ENCODE data around the gene FLRT2.
A peak's percentile ranks its signal among the peaks of the same experiment; 100 is the strongest.

FLRT2 gene

GRCh38 chr14:85529803-85530574 lies at the start of gene FLRT2:
Gene FLRT2, plus strand, starts transcription at chr14:85530144. Its CDS starts 91,371 bp downstream, at chr14:85621515.
- no peak for DNase-seq (ENCODE audit: low read depth in 2 of 2)

GRCh38 chr14:85481471-85481870 lies 48.5 kb upstream of the FLRT2 start:
- DNase-seq (ENCODE audit: low read depth in 2 of 2) = no peak

- DNase-seq (ENCODE audit: low read depth in 2 of 2) = no peak
Measured at GRCh38 chr14:85482552-85482951, 47.4 kb upstream of the FLRT2 start.

- no peak for DNase-seq (ENCODE audit: low read depth in 2 of 2)
Measured at GRCh38 chr14:85483037-85483436, 46.9 kb upstream of the FLRT2 start.

- no peak for DNase-seq (ENCODE audit: low read depth in 2 of 2)
Measured at GRCh38 chr14:85483652-85484051, 46.3 kb upstream of the FLRT2 start.

GRCh38 chr14:85487215-85487614 lies 42.7 kb upstream of the FLRT2 start:
- DNase-seq (ENCODE audit: low read depth in 2 of 2) = no peak

GRCh38 chr14:85501751-85502150 lies 28.2 kb upstream of the FLRT2 start:
- DNase-seq (ENCODE audit: low read depth in 2 of 2) = no peak

- DNase-seq (ENCODE audit: low read depth in 2 of 2) = no peak
Measured at GRCh38 chr14:85508863-85509262, 21.1 kb upstream of the FLRT2 start.

GRCh38 chr14:85512451-85512850 lies 17.5 kb upstream of the FLRT2 start:
- no peak for DNase-seq (ENCODE audit: low read depth in 2 of 2)

GRCh38 chr14:85514487-85514886 lies 15.5 kb upstream of the FLRT2 start:
- DNase-seq (ENCODE audit: low read depth in 2 of 2) = no peak

- DNase-seq (ENCODE audit: low read depth in 2 of 2) = peak; percentile 92 to 94
Measured at GRCh38 chr14:85516239-85517113, 13.5 kb upstream of the FLRT2 start.

- DNase-seq (ENCODE audit: low read depth in 2 of 2) = no peak
Measured at GRCh38 chr14:85517114-85517688, 12.7 kb upstream of the FLRT2 start.

GRCh38 chr14:85519661-85520305 lies 10.2 kb upstream of the FLRT2 start:
- DNase-seq (ENCODE audit: low read depth in 2 of 2) = no peak

GRCh38 chr14:85520581-85520980 lies 9.4 kb upstream of the FLRT2 start:
- DNase-seq (ENCODE audit: low read depth in 2 of 2) = no peak

GRCh38 chr14:85523624-85524023 lies 6.3 kb upstream of the FLRT2 start:
- no peak for DNase-seq (ENCODE audit: low read depth in 2 of 2)

GRCh38 chr14:85527006-85527405 lies 2.9 kb upstream of the FLRT2 start:
- no peak for DNase-seq (ENCODE audit: low read depth in 2 of 2)

GRCh38 chr14:85527445-85528035 lies 2.4 kb upstream of the FLRT2 start:
- DNase-seq (ENCODE audit: low read depth in 2 of 2) = no peak

- peak; percentile 74 to 76 for DNase-seq (ENCODE audit: low read depth in 2 of 2)
Measured at GRCh38 chr14:85528080-85528896, 1.7 kb upstream of the FLRT2 start.

- no peak for DNase-seq (ENCODE audit: low read depth in 2 of 2)
Measured at GRCh38 chr14:85528897-85529631, 880 bp upstream of the FLRT2 start.

- no peak for DNase-seq (ENCODE audit: low read depth in 2 of 2)
Measured at GRCh38 chr14:85530626-85531025, 682 bp downstream of the FLRT2 start.

Measured in fibroblast of skin of left biceps (primary cell).